GM18870 (cell line): ENCODE results near the gene MOBP.

ENCODE experiments used
- ATAC-seq: cut with Tn5 transposase; IDR thresholded peaks from one replicate; pipeline ENCODE4 v1.9.1; 2021; ENCODE audit warnings: moderate library complexity; ENCODE audit not compliant: unreplicated experiment

MOBP gene

GRCh38 chr3:39533226-39533625 lies 65.7 kb downstream of the MOBP start:
- no peak for ATAC-seq

- ATAC-seq: peak; percentile 73
Measured at GRCh38 chr3:39540162-39540921, 72.9 kb downstream of the MOBP start.

- no peak for ATAC-seq
Measured at GRCh38 chr3:39541442-39541841, 74.0 kb downstream of the MOBP start.

DNA sequence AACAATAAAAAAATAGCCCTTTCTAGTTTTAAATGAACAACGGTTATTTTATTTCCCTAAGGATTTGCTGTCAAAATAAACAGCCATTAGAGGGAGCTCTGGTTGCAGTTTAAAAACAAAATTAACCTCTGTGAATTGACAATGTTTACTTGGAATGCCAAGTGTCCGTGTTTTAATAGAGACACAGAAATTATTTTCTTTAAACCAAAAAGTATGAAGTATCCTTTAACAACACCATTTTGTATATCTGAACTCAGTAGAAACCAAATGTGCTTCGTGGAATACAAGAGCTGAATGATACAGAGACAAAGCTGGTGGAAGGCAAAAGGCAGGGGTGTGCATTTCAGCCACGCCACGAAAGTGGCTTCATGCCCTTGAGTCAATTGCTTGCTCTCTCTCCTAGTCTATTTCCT lies 74.4 kb downstream of the MOBP start:
- no peak for ATAC-seq

DNA sequence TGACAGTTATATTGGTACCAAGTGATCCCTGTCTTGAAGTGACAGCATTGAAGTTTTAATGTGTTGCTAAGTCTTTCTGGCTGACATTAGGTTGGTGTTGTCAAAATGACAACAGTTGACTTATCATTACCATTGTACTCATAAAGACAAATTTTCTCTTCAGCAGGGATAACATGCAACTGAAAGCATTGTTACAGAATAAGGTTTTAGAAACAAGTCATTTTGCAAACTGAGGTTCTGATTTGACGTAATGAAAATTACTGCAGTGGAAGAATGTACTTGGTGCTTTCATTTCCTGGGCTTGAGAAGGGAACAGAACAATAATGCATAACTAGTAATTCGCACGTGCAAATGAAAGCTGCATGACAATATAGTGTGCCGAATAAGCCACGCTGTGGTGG lies 75.1 kb downstream of the MOBP start:
- ATAC-seq: no peak

GRCh38 chr3:39548282-39548681 lies 80.8 kb downstream of the MOBP start:
- no peak for ATAC-seq

DNA sequence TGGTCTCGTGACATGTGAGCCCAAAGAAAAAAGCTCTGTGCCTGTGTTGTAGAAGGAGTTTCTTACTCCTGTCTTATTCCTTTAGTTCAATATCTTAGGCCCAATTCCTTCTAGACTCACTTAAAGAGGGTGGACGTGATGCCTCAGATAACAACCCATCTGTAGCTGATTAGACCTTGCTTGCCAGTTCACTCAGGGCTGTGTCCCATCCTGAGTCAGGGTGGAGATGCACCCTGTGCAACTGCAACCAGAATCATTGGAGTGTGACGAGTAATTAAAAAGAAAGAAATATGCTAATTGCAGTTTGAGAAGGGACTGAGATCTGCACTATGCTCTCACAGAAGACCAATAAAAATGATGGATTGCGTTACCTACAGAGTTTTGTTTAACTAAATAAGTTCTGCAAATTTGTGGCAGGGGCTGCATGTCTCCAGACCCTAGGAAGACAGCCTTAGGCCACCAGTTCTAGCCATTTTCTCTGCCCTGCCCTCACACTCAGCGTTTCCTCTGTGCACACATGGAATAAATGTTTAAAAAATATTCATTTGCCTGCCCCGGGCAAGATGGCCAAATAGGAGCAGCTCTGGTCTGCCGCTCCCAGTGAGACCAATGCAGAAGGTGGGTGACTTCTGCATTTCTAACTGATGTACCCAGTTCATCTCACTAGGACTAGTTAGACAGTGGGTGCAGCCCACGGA lies 83.0 kb downstream of the MOBP start:
- ATAC-seq: no peak
